ENCODE results near the gene PITX2. TPM values are rescaled to one million over a fixed set of nuclear protein-coding genes. Genes with fewer than 3 reads are reported as not detected.

PITX2 gene
- total RNA-seq, 1 experiment from 2014 or later: 8.5 TPM

- Histone ChIP-seq H3K23ac (ENCODE audit: insufficient read length, low read depth, low read length) (no peak overlapping the region), H4K8ac (replicated peaks; ENCODE audit: insufficient read length, low read depth, low read length) (no peak overlapping the region), H4K20me1 (ENCODE audit: control insufficient read depth, insufficient read depth, insufficient read length) (no peaks in the 10 kb centered on the region), H3K9me3 (ENCODE audit: control insufficient read depth, low read depth, low read length) (no peaks in the 10 kb centered on the region), H2BK5ac (ENCODE audit: insufficient read length, low read length) (no peak overlapping the region), H2BK120ac (ENCODE audit: low read depth, low read length, poor library complexity, severe bottlenecking) (no peak overlapping the region), H3K27me3 (ENCODE audit: insufficient read depth, low read length) (no peaks in the 10 kb centered on the region), H3K18ac (ENCODE audit: insufficient read length, low read depth, low read length) (no peak overlapping the region), H4K91ac (ENCODE audit: insufficient read length, low read depth, low read length) (no peak overlapping the region), H3K4ac (ENCODE audit: low read depth, low read length) (no peak overlapping the region), H4K5ac (ENCODE audit: insufficient read length, low read depth, low read length) (no peak overlapping the region), H3K27ac (ENCODE audit: insufficient read length, low read depth, low read length) (no peak overlapping the region), H3K56ac (ENCODE audit: insufficient read length, low read depth, low read length) (no peak overlapping the region), H2AK5ac (ENCODE audit: insufficient read length, low read length) (no peak overlapping the region), H3K23me2 (ENCODE audit: insufficient read length, low read depth, low read length, poor library complexity, severe bottlenecking) (no peaks in the 10 kb centered on the region), H3K14ac (ENCODE audit: insufficient read depth, low read length) (no peak overlapping the region), H3T11ph (ENCODE audit: low read length) (no peak overlapping the region), H3K9ac (ENCODE audit: extremely low read depth, insufficient read length, low read length) (no peak overlapping the region), H2BK12ac (ENCODE audit: insufficient read length, low read depth, low read length) (no peak overlapping the region), H2BK20ac (ENCODE audit: low read depth, low read length, poor library complexity, severe bottlenecking) (no peak overlapping the region), H3K79me2 (ENCODE audit: insufficient read depth, low read length) (no peaks in the 10 kb centered on the region), H3K4me2 (ENCODE audit: insufficient read depth, insufficient read length, low read length) (no peak overlapping the region), H2AFZ (ENCODE audit: low read length) (no peak overlapping the region), H3K79me1 (ENCODE audit: insufficient read depth, low read depth, low read length, poor library complexity, severe bottlenecking) (no peaks in the 10 kb centered on the region), H2BK15ac (ENCODE audit: low read depth, low read length) (no peak overlapping the region), H3K4me1 (ENCODE audit: insufficient read depth, low read length) (no peaks in the 10 kb centered on the region)
- no peaks in the 10 kb centered on the region for H3K36me3 Mint-ChIP-seq (ENCODE audit: insufficient read depth in 1 of 3, low read depth in 3 of 3)
- H3K9me3 Mint-ChIP-seq: no peaks in the 10 kb centered on the region
- TF ChIP-seq CTCF (conservative IDR thresholded peaks at IDR 0.05): no peak
- no peak for DNase-seq
- H3K4me3 Mint-ChIP-seq: no peak overlapping the region
- no peaks in the 10 kb centered on the region for H3K4me1 Mint-ChIP-seq
- H3K27ac Mint-ChIP-seq: no peak overlapping the region
- no peaks in the 10 kb centered on the region for H3K27me3 Mint-ChIP-seq (ENCODE audit: low read depth)
These were observed 46.8 kb upstream of the PITX2 start for GRCh38 chr4:110669663-110670062.

Data from H9 (cell line).